H1 (cell line): Measurements from ENCODE around the gene ADM. TPM values are rescaled to one million over a fixed set of nuclear protein-coding genes. Genes with fewer than 3 reads are reported as not detected.

ENCODE experiments used
- CTCF ChIA-PET: fragments of 300-600 bp; sonication (Branson Sonifier 250); formaldehyde crosslinking; loops from one replicate; lab custom pipeline; 2021; ENCODE audit not compliant: partially characterized antibody; lab: Charles Lee
- POLR2A ChIA-PET: fragments of 300-600 bp; sonication (Branson Sonifier 250); formaldehyde crosslinking; loops from one replicate; lab custom pipeline; 2021; ENCODE audit warnings: inconsistent platforms; ENCODE audit not compliant: partially characterized antibody; lab: Charles Lee
- DNase-seq, 2 experiments: peaks; one replicate each; pipeline versions ENCODE4 v3.0.0 to v3.0.0-alpha.2; 2010 to 2022; ENCODE audit warnings: low spot score in 2 of 2, low read depth in 1 of 2, mixed read lengths in 1 of 2
- FAIRE-seq: peaks from 2 replicates; lab custom pipeline; 2011; peaks lifted over from hg19 to GRCh38; lab: Jason Lieb, UNC
- H2AFZ ChIP-seq: 2 replicates; pipeline ENCODE4 v1.8.1; 2012; ENCODE audit warnings: low read length, inconsistent platforms
- H2AK5ac ChIP-seq: 2 replicates; pipeline ENCODE4 v1.6.1; 2013; ENCODE audit warnings: low read depth, low read length
- H2BK120ac ChIP-seq: replicated peaks from 2 replicates; pipeline ENCODE3; 2013; ENCODE audit warnings: low read depth, low read length, inconsistent platforms
- H2BK12ac ChIP-seq: 2 replicates; pipeline ENCODE4 v1.6.1; 2013; ENCODE audit warnings: low read depth, low read length
- H2BK15ac ChIP-seq: 2 replicates; pipeline ENCODE4 v1.6.1; 2013; ENCODE audit warnings: low read length
- H2BK20ac ChIP-seq: 2 replicates; pipeline ENCODE4 v1.6.1; 2013; ENCODE audit warnings: low read length
- H2BK5ac ChIP-seq: 2 replicates; pipeline ENCODE4 v1.6.1; 2013; ENCODE audit warnings: low read depth, low read length
- H3K14ac ChIP-seq: 2 replicates; pipeline ENCODE4 v1.6.1; 2013; ENCODE audit warnings: inconsistent platforms; ENCODE audit not compliant: insufficient read length
- H3K18ac ChIP-seq: 2 replicates; pipeline ENCODE4 v1.6.1; 2013; ENCODE audit warnings: low read length; ENCODE audit errors: extremely low read depth
- H3K23ac ChIP-seq: 2 replicates; pipeline ENCODE4 v1.6.1; 2013; ENCODE audit warnings: inconsistent platforms; ENCODE audit not compliant: insufficient read length
- H3K23me2 ChIP-seq: 2 replicates; pipeline ENCODE4 v1.6.1; 2013; ENCODE audit warnings: low read depth, low read length
- H3K27ac ChIP-seq: 2 replicates; pipeline ENCODE4 v1.6.1; 2011; ENCODE audit warnings: low read depth, low read length, inconsistent platforms
- H3K27me3 ChIP-seq, 4 experiments: replicated peaks in 1 of 4; 1 replicate in 1 of 4; 2 replicates in 3 of 4; pipeline versions ENCODE4 v1.6.1 to v1.8.1; 2011 to 2013; ENCODE audit warnings: low read length in 3 of 4, mild to moderate bottlenecking in 3 of 4, inconsistent platforms in 2 of 4, mixed read lengths in 2 of 4, moderate library complexity in 1 of 4; ENCODE audit not compliant: control insufficient read depth in 3 of 4, insufficient read depth in 3 of 4; ENCODE audit errors: extremely low read depth in 1 of 4
- H3K36me3 ChIP-seq, 4 experiments: 2 replicates each; pipeline versions ENCODE4 v1.6.1 to v1.8.1; 2011 to 2013; ENCODE audit warnings: mild to moderate bottlenecking in 4 of 4, low read length in 3 of 4, moderate library complexity in 2 of 4, control low read depth in 1 of 4, inconsistent platforms in 1 of 4; ENCODE audit not compliant: insufficient read depth in 4 of 4, control insufficient read depth in 2 of 4
- H3K4ac ChIP-seq: replicated peaks from 2 replicates; pipeline ENCODE3; 2013; ENCODE audit warnings: low read length, low read depth, mixed read lengths, inconsistent platforms; ENCODE audit not compliant: insufficient read length
- H3K4me1 ChIP-seq, 4 experiments: replicated peaks in 1 of 4; 1 replicate in 1 of 4; 2 replicates in 3 of 4; pipeline versions ENCODE4 v1.6.1 to v1.8.1; 2011 to 2013; ENCODE audit warnings: low read length in 3 of 4, inconsistent platforms in 2 of 4, mixed read lengths in 1 of 4; ENCODE audit not compliant: insufficient read depth in 4 of 4, control insufficient read depth in 3 of 4
- H3K4me2 ChIP-seq, 2 experiments: 2 replicates each; pipeline versions ENCODE4 v1.6.1 to v1.8.1; 2011 to 2013; ENCODE audit warnings: low read depth in 2 of 2, low read length in 2 of 2, control low read depth in 1 of 2, inconsistent platforms in 1 of 2, mild to moderate bottlenecking in 1 of 2; ENCODE audit not compliant: insufficient read depth in 1 of 2
- H3K4me3 ChIP-seq, 4 experiments: fragments of 200-600, 300-600 bp in 1 of 4; sonication (generic), shearing (Covaris generic), sonication (Bioruptor Twin) in 1 of 4; 2 replicates each; pipeline versions ENCODE4 v1.5.1 to v1.8.1; 2011 to 2016; ENCODE audit warnings: low read length in 4 of 4, low read depth in 3 of 4, control low read depth in 2 of 4, inconsistent platforms in 2 of 4, mild to moderate bottlenecking in 2 of 4, mixed read lengths in 1 of 4, moderate library complexity in 1 of 4; ENCODE audit not compliant: insufficient read depth in 2 of 4; ENCODE audit errors: extremely low read depth in 1 of 4
- H3K56ac ChIP-seq: replicated peaks from 2 replicates; pipeline ENCODE3; 2013; ENCODE audit warnings: low read depth, mild to moderate bottlenecking, mixed read lengths, low read length, inconsistent platforms; ENCODE audit not compliant: insufficient read length
- H3K79me1 ChIP-seq: 2 replicates; pipeline ENCODE4 v1.6.1; 2013; ENCODE audit warnings: low read depth, low read length, control low read depth
- H3K79me2 ChIP-seq, 2 experiments: 2 replicates each; pipeline versions ENCODE4 v1.6.1 to v1.8.1; 2012 to 2013; ENCODE audit warnings: low read length in 2 of 2, mild to moderate bottlenecking in 2 of 2, inconsistent platforms in 1 of 2; ENCODE audit not compliant: insufficient read depth in 2 of 2, control insufficient read depth in 1 of 2
- H3K9ac ChIP-seq, 4 experiments: replicated peaks in 1 of 4; 1 replicate in 1 of 4; 2 replicates in 3 of 4; pipeline versions ENCODE4 v1.6.1 to v1.8.1; 2011 to 2013; ENCODE audit warnings: low read depth in 3 of 4, low read length in 3 of 4, control low read depth in 2 of 4, mild to moderate bottlenecking in 2 of 4, moderate library complexity in 2 of 4, inconsistent platforms in 1 of 4; ENCODE audit errors: extremely low read depth in 1 of 4
- H3K9me3 ChIP-seq, 2 experiments: 2 replicates each; pipeline versions ENCODE4 v1.6.1 to v1.8.1; 2012 to 2013; ENCODE audit warnings: mild to moderate bottlenecking in 2 of 2, moderate library complexity in 2 of 2, control low read depth in 1 of 2, inconsistent platforms in 1 of 2, low read depth in 1 of 2, low read length in 1 of 2, mixed read lengths in 1 of 2; ENCODE audit not compliant: insufficient read depth in 2 of 2
- H4K20me1 ChIP-seq, 2 experiments: replicated peaks in 1 of 2; 2 replicates each; pipeline versions ENCODE3 to v1.8.1; 2011 to 2013; ENCODE audit warnings: inconsistent platforms in 2 of 2, low read length in 2 of 2, mild to moderate bottlenecking in 1 of 2; ENCODE audit not compliant: insufficient read depth in 2 of 2, control insufficient read depth in 1 of 2
- H4K5ac ChIP-seq: 2 replicates; pipeline ENCODE4 v1.6.1; 2013; ENCODE audit warnings: low read length, low read depth, mixed read lengths, inconsistent platforms; ENCODE audit not compliant: insufficient read length
- H4K8ac ChIP-seq: 2 replicates; pipeline ENCODE4 v1.8.0; 2013; ENCODE audit warnings: mild to moderate bottlenecking, moderate library complexity, low read length, inconsistent platforms; ENCODE audit not compliant: insufficient read depth; ENCODE audit errors: extremely low read depth
- H4K91ac ChIP-seq: replicated peaks from 2 replicates; pipeline ENCODE3; 2013; ENCODE audit warnings: low read length, mixed read lengths, inconsistent platforms; ENCODE audit not compliant: insufficient read length
- ATF3 ChIP-seq: IDR thresholded peaks from 2 replicates; pipeline ENCODE4 v1.6.1; 2011; ENCODE audit warnings: low read depth, mild to moderate bottlenecking, low read length; ENCODE audit not compliant: insufficient read depth
- CHD2 ChIP-seq: IDR thresholded peaks from 2 replicates; pipeline ENCODE4 v1.6.1; 2012; ENCODE audit warnings: low read length, improper control_type of control experiment
- EGR1 ChIP-seq: IDR thresholded peaks from 2 replicates; pipeline ENCODE4 v1.6.1; 2011; ENCODE audit warnings: low read depth, low read length, borderline replicate concordance
- RAD21 ChIP-seq, 2 experiments: IDR thresholded peaks in 1 of 2; conservative IDR thresholded peaks in 1 of 2; 2 replicates each; pipeline ENCODE4 v1.6.1; 2011; ENCODE audit warnings: low read depth in 2 of 2, low read length in 2 of 2, improper control_type of control experiment in 1 of 2, inconsistent platforms in 1 of 2, mild to moderate bottlenecking in 1 of 2, moderate library complexity in 1 of 2
- RFX5 ChIP-seq: IDR thresholded peaks from 2 replicates; pipeline ENCODE4 v1.6.1; 2011; ENCODE audit warnings: low read depth, low read length, improper control_type of control experiment, borderline replicate concordance
- SIX5 ChIP-seq: IDR thresholded peaks from 2 replicates; pipeline ENCODE4 v1.6.1; 2011; ENCODE audit warnings: mild to moderate bottlenecking, low read depth, low read length
- SP1 ChIP-seq: IDR thresholded peaks from 2 replicates; pipeline ENCODE4 v1.6.1; 2011; ENCODE audit warnings: low read depth, low read length
- SP2 ChIP-seq: IDR thresholded peaks from 2 replicates; pipeline ENCODE4 v1.6.1; 2012; ENCODE audit warnings: mild to moderate bottlenecking, low read length, inconsistent platforms
- TEAD4 ChIP-seq: IDR thresholded peaks from 2 replicates; pipeline ENCODE4 v1.6.1; 2012; ENCODE audit warnings: low read depth, low read length, inconsistent platforms, mixed read lengths
- polyA plus RNA-seq, 7 experiments: library from polyadenylated mRNA; depleted of rRNA in 3 of 7; stranded (reverse) in 5 of 7; unstranded in 2 of 7; fragments of >200 nt in 5 of 7; fragments of 200-250 nt in 2 of 7; gene quantifications; 1 replicate in 5 of 7; 2 replicates in 1 of 7; 4 replicates in 1 of 7; pipeline versions ENCODE4 v1.2.1 to v1.2.3, GENCODE V29; 2011 to 2013; ENCODE audit warnings: missing spikeins in 2 of 7, mixed read lengths in 2 of 7
- total RNA-seq: library from RNA; stranded (reverse); fragmentation: NEBNext Ultra II Directional; extraction: Animal tissue kit (Norgen Biotek cat#: 25700); gene quantifications from 2 replicates; pipeline ENCODE4 v1.2.1, GENCODE V29; 2021
- TF ChIP-seq, protein P1 (sequence below): IDR thresholded peaks from 2 replicates; pipeline ENCODE4 v1.6.1; 2012; ENCODE audit warnings: inconsistent platforms

ADM gene
- total and polyA plus RNA-seq, 2 of the 8 experiments (the other 6 are each of a cell fraction or from before 2014, with no cell fraction given): 94.1 to 95.6 TPM

- H3K9me3 ChIP-seq: no peaks in the 10 kb centered on the region
- no peak overlapping the region for H4K8ac ChIP-seq
- H3K18ac ChIP-seq: no peak overlapping the region
- H2BK5ac ChIP-seq: no peak overlapping the region
- peaks cover 0 to 3% (median 1%) of the 10 kb centered on the region in 4 experiments; a peak in 3 of 7 replicates for H3K4me1 ChIP-seq
- H3K56ac ChIP-seq: no peak overlapping the region
- no peak overlapping the region for H2BK15ac ChIP-seq
- no peak overlapping the region for H2BK12ac ChIP-seq
- no peak overlapping the region for H3K27ac ChIP-seq
- H2BK20ac ChIP-seq: no peak overlapping the region
- H4K5ac ChIP-seq: no peak overlapping the region
- H2AFZ ChIP-seq: no peak overlapping the region
- ChIA-PET CTCF (no interaction called here), POLR2A (no interaction called here)
- H3K4me3 ChIP-seq: no peak overlapping the region
- H4K91ac ChIP-seq: no peak overlapping the region
- FAIRE-seq (no peak), DNase-seq (no peak)
- no peak overlapping the region for H3K23ac ChIP-seq
- H3K4ac ChIP-seq: no peak overlapping the region
- H2BK120ac ChIP-seq: no peak overlapping the region
- no peaks in the 10 kb centered on the region for H3K27me3 ChIP-seq
- H2AK5ac ChIP-seq: no peak overlapping the region
- no peaks in the 10 kb centered on the region for H3K36me3 ChIP-seq
- no peaks in the 10 kb centered on the region for H3K79me1 ChIP-seq
- H3K23me2 ChIP-seq: no peaks in the 10 kb centered on the region; the same call in 1 of the 2 replicates
- H3K14ac ChIP-seq: no peak overlapping the region
- H3K79me2 ChIP-seq: peaks cover 0 to 15% of the 10 kb centered on the region in 2 experiments; a peak in 2 of 4 replicates
- H3K9ac ChIP-seq: no peak overlapping the region
- H4K20me1 ChIP-seq: no peaks in the 10 kb centered on the region
- no peak overlapping the region for H3K4me2 ChIP-seq
- no peak for TF ChIP-seq SIX5
- TF ChIP-seq CHD2: no peak
- no peak for TF ChIP-seq RAD21 (IDR thresholded peaks at IDR 0.05 in 1 of 2, conservative IDR thresholded peaks at IDR 0.05 in 1 of 2; ENCODE audit: low read depth in 2 of 2, low read length in 2 of 2)
- no peak for TF ChIP-seq RFX5
- TF ChIP-seq ATF3: no peak
- TF ChIP-seq, protein P1, sequence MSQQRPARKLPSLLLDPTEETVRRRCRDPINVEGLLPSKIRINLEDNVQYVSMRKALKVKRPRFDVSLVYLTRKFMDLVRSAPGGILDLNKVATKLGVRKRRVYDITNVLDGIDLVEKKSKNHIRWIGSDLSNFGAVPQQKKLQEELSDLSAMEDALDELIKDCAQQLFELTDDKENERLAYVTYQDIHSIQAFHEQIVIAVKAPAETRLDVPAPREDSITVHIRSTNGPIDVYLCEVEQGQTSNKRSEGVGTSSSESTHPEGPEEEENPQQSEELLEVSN: no peak
- TF ChIP-seq SP2: no peak
- no peak for TF ChIP-seq EGR1
- no peak for TF ChIP-seq SP1
- no peak for TF ChIP-seq TEAD4
Observed at GRCh38 chr11:10261821-10262220, 43.1 kb upstream of the ADM start.
